HEK293 (cell line): ENCODE results near the gene GIT1.

ENCODE experiments used
- BCL6B ChIP-seq: fragments of 450-650 bp; formaldehyde crosslinking; IDR thresholded peaks from 2 replicates; pipeline ENCODE4 v1.5.1; 2017; ENCODE audit warnings: missing biosample characterization, missing genetic modification characterization
- CTCF ChIP-seq: fragments of 450-650 bp; formaldehyde crosslinking; IDR thresholded peaks from 2 replicates; pipeline ENCODE4 v1.5.1; 2016; ENCODE audit warnings: missing biosample characterization, missing genetic modification characterization
- FEZF1 ChIP-seq: fragments of 450-650 bp; formaldehyde crosslinking; IDR thresholded peaks from 2 replicates; pipeline ENCODE4 v1.5.1; 2016; ENCODE audit warnings: missing biosample characterization, missing genetic modification characterization
- KLF9 ChIP-seq: fragments of 450-650 bp; formaldehyde crosslinking; IDR thresholded peaks from 2 replicates; pipeline ENCODE4 v1.5.1; 2016; ENCODE audit warnings: missing biosample characterization, missing genetic modification characterization, low read depth
- PRDM10 ChIP-seq: fragments of 450-650 bp; formaldehyde crosslinking; IDR thresholded peaks from 2 replicates; pipeline ENCODE4 v1.5.1; 2016; ENCODE audit warnings: missing biosample characterization, missing genetic modification characterization
- SETDB1 ChIP-seq: IDR thresholded peaks from one replicate; pipeline ENCODE4 v1.6.1; 2017; ENCODE audit warnings: mild to moderate bottlenecking, low read length, moderate library complexity, mixed read lengths; ENCODE audit not compliant: insufficient read length
- SP7 ChIP-seq: fragments of 450-650 bp; formaldehyde crosslinking; IDR thresholded peaks from 2 replicates; pipeline ENCODE4 v1.5.1; 2016; ENCODE audit warnings: missing biosample characterization, missing genetic modification characterization
- ZBTB21 ChIP-seq: fragments of 450-650 bp; formaldehyde crosslinking; IDR thresholded peaks from 2 replicates; pipeline ENCODE4 v1.5.1; 2017; ENCODE audit warnings: missing biosample characterization, missing genetic modification characterization
- ZEB2 ChIP-seq: fragments of 450-650 bp; formaldehyde crosslinking; IDR thresholded peaks from 2 replicates; pipeline ENCODE4 v1.5.1; 2016; ENCODE audit warnings: missing biosample characterization, missing genetic modification characterization
- ZIC2 ChIP-seq: fragments of 450-650 bp; formaldehyde crosslinking; IDR thresholded peaks from 2 replicates; pipeline ENCODE4 v1.5.1; 2016; ENCODE audit warnings: missing biosample characterization, missing genetic modification characterization
- ZNF155 ChIP-seq: fragments of 450-650 bp; formaldehyde crosslinking; IDR thresholded peaks from 2 replicates; pipeline ENCODE4 v1.5.1; 2016; ENCODE audit warnings: missing biosample characterization, missing genetic modification characterization
- ZNF175 ChIP-seq: fragments of 450-650 bp; formaldehyde crosslinking; IDR thresholded peaks from 2 replicates; pipeline ENCODE4 v1.5.1; 2016; ENCODE audit warnings: missing biosample characterization, missing genetic modification characterization
- ZNF19 ChIP-seq: fragments of 450-650 bp; formaldehyde crosslinking; IDR thresholded peaks from 2 replicates; pipeline ENCODE4; 2016; ENCODE audit warnings: missing biosample characterization, missing genetic modification characterization, low read depth
- ZNF211 ChIP-seq: fragments of 450-650 bp; formaldehyde crosslinking; IDR thresholded peaks from 2 replicates; pipeline ENCODE4 v1.5.1; 2016; ENCODE audit warnings: low read depth, missing biosample characterization, missing genetic modification characterization
- ZNF23 ChIP-seq: fragments of 450-650 bp; formaldehyde crosslinking; IDR thresholded peaks from 2 replicates; pipeline ENCODE4 v1.5.1; 2016; ENCODE audit warnings: missing biosample characterization, missing genetic modification characterization, borderline replicate concordance
- ZNF335 ChIP-seq: fragments of 450-650 bp; formaldehyde crosslinking; conservative IDR thresholded peaks from 2 replicates; pipeline ENCODE4 v1.5.1; 2016; ENCODE audit warnings: missing biosample characterization, missing genetic modification characterization
- ZNF366 ChIP-seq: fragments of 450-650 bp; formaldehyde crosslinking; conservative IDR thresholded peaks from 2 replicates; pipeline ENCODE4 v1.5.1; 2016; ENCODE audit warnings: missing biosample characterization, missing genetic modification characterization
- ZNF391 ChIP-seq: fragments of 450-650 bp; formaldehyde crosslinking; IDR thresholded peaks from 2 replicates; pipeline ENCODE4 v1.5.1; 2016; ENCODE audit warnings: low read depth, missing biosample characterization, missing genetic modification characterization, borderline replicate concordance
- ZNF423 ChIP-seq: fragments of 450-650 bp; formaldehyde crosslinking; IDR thresholded peaks from 2 replicates; pipeline ENCODE4 v1.5.1; 2016; ENCODE audit warnings: missing biosample characterization, missing genetic modification characterization
- ZNF433 ChIP-seq: fragments of 450-650 bp; formaldehyde crosslinking; IDR thresholded peaks from 2 replicates; pipeline ENCODE4 v1.5.1; 2016; ENCODE audit warnings: missing biosample characterization, missing genetic modification characterization, low read depth
- ZNF449 ChIP-seq: fragments of 450-650 bp; formaldehyde crosslinking; IDR thresholded peaks from 2 replicates; pipeline ENCODE4 v1.5.1; 2017; ENCODE audit warnings: missing biosample characterization, mild to moderate bottlenecking, missing genetic modification characterization, moderate library complexity
- ZNF518A ChIP-seq: fragments of 450-650 bp; formaldehyde crosslinking; conservative IDR thresholded peaks from 2 replicates; pipeline ENCODE4 v1.5.1; 2016; ENCODE audit warnings: low read depth, missing biosample characterization, missing genetic modification characterization
- ZNF558 ChIP-seq: fragments of 450-650 bp; formaldehyde crosslinking; IDR thresholded peaks from 2 replicates; pipeline ENCODE4 v1.5.1; 2016; ENCODE audit warnings: missing biosample characterization, missing genetic modification characterization
- ZNF596 ChIP-seq: fragments of 450-650 bp; IDR thresholded peaks from 2 replicates; pipeline ENCODE4 v1.5.0; 2018; ENCODE audit warnings: missing biosample characterization, mild to moderate bottlenecking, missing genetic modification characterization, moderate library complexity
- ZNF768 ChIP-seq: fragments of 450-650 bp; formaldehyde crosslinking; IDR thresholded peaks from 2 replicates; pipeline ENCODE4 v1.5.1; 2018; ENCODE audit warnings: missing biosample characterization, mild to moderate bottlenecking, missing genetic modification characterization
- ZSCAN23 ChIP-seq: fragments of 450-650 bp; formaldehyde crosslinking; IDR thresholded peaks from 2 replicates; pipeline ENCODE4 v1.5.1; 2016; ENCODE audit warnings: missing biosample characterization, missing genetic modification characterization

The GIT1 gene

DNA sequence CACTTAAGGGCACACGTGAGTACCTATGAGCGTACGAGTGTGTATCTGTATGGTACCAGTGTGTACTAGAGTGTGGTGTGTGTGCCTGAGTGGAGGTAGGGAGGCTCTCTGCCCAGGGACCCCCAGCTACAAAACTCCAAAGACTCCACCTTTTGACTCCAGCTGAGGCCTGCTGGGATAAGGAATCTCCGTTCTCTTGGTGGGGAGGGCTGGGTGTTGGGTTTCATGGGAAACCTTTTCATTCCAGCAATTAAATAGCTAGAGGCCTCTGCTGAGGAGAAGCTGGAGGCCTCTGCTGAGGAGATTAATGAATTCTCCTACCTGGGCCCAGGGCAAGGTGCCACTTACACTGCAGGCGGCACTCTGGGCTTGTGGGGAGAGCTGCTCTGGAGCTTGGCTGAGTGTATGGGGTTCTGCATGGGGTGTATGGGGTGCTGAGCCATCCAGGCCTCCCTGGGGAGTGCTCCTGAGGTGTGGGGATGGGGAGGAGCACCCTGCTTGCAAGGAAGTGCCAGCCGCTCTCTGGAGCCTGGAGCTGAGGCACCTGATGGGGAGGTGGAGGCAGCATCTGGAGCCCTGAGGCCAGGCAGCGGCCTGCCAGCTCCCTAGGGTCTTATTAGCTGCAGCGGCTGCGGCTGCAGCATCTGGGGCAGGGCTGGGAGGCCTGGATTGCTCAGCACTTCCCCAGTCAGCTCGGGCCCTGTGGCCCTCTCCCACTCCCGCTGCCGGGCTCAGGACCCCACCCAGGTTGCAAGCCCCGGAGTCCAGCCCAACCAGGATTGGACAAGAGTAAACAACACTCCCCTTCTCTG is 8.1 kb upstream of the GIT1 start (continued):
- 0 out of 2 replicates have a peak, but pooled peaks have one; percentile 17 for TF ChIP-seq CTCF (tag by site-specific recombination)
- TF ChIP-seq ZNF596 (tag by site-specific recombination) = 0 out of 2 replicates have a peak, but pooled peaks have one; percentile 15
- 0 out of 2 replicates have a peak, but pooled peaks have one; percentile 63 for TF ChIP-seq SP7
- no peak for TF ChIP-seq ZNF175 (tag by site-specific recombination)
- TF ChIP-seq ZNF366 = peak; percentile 39; the same call in 1 of the 2 replicates
- TF ChIP-seq ZEB2 (tag by site-specific recombination) = peak; percentile 45; the same call in 1 of the 2 replicates
- TF ChIP-seq ZNF433 (tag by site-specific recombination) = no peak
- peak; percentile 100 for TF ChIP-seq ZIC2 (tag by site-specific recombination)
- no peak for TF ChIP-seq ZNF518A (tag by site-specific recombination)
- TF ChIP-seq KLF9 (tag by site-specific recombination) = peak; percentile 27; the same call in 1 of the 2 replicates
- no peak for TF ChIP-seq ZNF155 (tag by site-specific recombination)
- TF ChIP-seq ZNF335 (tag by site-specific recombination) = peak; percentile 26; the same call in 1 of the 2 replicates
- TF ChIP-seq FEZF1 = no peak
- peak; percentile 85 for TF ChIP-seq ZNF423 (tag by site-specific recombination)
- no peak for TF ChIP-seq ZNF23 (tag by site-specific recombination)
- TF ChIP-seq ZNF768 (tag by site-specific recombination) = no peak
- no peak for TF ChIP-seq ZNF211 (tag by site-specific recombination)
- TF ChIP-seq SETDB1 = no peak
- no peak for TF ChIP-seq ZNF558 (tag by site-specific recombination)
- TF ChIP-seq ZNF391 = no peak
- peak; percentile 97 for TF ChIP-seq ZNF449 (tag by site-specific recombination)
- TF ChIP-seq ZNF19 (tag by site-specific recombination) = no peak
- TF ChIP-seq ZSCAN23 = no peak
- TF ChIP-seq ZBTB21 (tag by site-specific recombination) = no peak
- TF ChIP-seq PRDM10 (tag by site-specific recombination) = peak; percentile 57; the same call in 1 of the 2 replicates
- no peak for TF ChIP-seq BCL6B (tag by site-specific recombination)
